ENCODE data around the gene MAP4K2.

Gene MAP4K2

DNA sequence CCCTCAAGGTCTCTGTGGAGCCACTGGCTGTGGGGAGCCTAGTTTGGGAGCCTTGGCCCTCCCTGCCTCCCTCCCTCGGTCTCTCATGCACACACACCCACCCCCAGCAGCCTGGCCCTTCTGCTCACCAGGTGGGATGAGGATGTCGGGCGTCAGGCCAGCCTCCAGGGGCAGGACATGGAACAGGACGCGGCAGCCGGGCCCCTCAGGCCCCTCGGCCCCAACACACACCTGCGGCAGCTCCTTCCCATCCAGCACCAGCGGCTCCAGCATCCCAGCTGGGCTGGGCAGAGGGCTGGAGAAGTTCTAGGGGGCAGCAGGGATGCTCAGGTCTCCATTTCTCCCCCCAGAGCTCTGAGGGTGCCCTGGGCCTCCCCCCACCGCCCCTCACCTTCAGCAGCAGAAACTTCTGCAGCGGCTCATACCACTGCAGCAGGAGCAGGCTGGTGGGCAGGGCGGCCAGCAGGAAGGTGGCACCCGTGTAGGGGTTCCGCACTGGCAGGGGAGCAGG lies 11.2 kb downstream of the MAP4K2 start:
- no peak for DNase-seq (ENCODE audit: low spot score)

DNA sequence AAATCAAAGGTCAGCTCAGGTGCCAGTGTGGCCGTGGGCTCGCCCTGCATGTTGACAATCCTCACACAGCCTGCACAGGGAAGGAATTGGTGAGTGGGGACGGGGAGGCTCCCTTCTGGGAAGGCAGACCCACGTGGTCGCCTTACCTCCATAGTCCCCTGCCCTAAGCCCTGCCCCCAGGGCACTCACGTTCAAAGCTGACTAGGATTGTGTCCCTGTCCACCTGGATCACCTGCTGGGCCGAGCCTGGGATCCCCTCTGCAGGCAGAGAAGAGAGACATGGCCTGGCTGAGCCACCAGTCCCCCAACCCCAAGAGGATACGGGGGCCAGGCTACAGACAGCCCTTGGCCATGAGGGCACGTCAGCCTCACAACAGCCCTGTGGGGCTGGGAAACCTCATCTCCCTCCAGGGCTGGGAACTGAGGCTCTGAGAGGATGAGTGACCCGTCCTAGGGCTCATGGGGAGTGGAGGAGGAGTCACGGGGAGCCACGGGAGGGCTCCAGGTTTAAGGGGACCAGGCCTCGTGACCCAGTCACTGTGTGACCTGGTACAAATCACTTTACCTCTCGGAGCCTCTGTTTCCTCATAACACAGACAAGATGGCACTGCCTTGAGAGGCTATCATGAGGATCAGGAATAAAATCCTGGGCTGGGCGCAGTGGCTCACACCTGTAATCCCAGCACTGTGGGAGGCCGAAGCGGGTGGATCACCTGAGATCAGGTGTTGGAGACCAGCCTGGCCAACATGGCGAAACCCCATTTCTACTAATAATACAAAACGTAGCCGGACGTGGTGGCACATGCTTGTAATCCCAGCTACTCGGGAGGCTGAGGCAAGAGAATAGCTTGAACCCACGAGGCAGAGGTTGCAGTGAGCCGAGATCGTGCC lies 12.6 kb downstream of the MAP4K2 start:
- no peak for DNase-seq (ENCODE audit: low spot score)

DNA sequence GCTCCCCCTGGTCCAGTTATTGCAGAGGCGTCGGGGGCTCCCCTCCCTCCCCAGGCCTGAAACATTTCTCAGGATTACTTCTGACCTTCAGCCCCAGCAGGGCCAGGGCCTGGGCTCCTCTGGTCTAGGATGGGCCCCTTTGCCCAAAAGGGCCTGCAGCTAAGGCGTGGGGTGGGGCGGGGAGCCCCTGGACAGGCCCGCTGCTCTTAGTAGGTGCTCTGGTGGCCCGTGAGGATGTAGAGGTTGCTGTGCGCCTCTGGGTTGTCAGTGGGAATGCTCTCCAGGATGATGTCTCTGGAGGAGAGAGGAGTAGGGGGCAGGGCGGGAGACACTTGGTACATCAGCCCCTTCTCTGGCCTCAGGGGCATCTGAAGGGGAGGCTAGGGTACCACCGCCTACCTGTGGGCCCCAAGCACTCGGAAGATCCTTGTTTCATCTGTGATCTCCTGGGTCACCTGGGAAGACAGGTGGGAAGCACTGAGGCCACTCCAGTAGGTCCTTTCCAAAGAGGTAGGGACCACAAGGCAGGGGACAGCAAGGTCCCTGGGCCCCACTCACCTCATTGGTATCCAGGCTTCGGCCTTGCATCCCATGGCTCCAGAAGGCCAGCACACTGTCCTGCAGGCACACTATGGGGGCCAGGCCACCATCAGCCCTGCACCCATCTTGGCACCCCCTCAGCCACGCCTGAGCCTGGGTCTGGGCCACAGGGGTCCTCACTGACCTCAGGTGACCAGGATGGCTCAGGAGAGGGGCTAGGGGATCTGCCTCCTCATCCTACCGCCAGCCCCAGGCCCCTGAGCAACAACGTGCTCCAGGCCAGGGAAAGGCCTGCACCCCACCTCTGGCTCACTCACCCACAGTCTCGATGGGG lies 13.4 kb downstream of the MAP4K2 start:
- DNase-seq (ENCODE audit: low spot score), result no peak

DNA sequence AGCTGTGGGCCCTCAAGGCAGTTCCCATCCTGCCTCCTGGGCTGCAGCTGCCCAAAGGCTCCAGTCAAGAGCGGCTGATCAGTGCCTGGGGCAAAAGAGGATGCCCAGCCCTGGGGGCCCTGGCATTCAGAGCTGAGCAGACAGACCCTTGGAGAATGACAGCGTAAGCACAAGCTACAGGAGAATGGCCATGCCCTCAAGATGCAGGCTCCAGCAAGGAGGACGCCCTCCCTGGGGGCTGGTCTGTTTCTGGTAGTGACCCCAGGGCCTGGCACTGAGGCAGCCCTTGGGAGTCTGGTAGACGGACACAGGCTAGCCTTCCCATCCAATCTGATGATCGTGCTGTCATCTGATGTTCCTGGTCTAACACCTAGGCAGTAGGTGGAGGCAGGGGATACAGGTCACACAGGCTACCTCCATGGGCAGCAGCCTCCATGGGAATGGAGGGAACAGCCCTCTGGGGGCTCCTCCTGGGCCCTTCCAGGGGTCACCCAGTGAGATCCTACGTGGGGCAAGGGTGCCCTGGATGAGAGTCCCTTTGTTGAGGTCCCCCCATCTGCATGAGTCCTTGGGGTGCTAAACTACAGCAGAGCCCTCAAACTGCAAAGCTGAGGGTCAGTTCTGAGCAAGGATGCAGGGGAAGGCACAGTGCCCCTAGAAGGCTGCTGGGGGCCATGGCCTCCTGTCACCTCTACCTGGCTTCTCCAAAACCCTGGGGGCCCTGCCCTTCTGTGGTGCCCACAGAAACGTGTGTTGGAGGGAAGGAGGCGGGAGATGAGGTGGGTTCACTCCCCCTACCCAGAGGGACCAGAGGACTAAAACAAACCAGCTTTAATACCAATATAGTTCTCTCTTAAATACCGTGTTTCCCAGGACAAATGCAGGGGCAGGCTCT lies 14.4 kb downstream of the MAP4K2 start:
- no peak for DNase-seq (ENCODE audit: low spot score)

DNA sequence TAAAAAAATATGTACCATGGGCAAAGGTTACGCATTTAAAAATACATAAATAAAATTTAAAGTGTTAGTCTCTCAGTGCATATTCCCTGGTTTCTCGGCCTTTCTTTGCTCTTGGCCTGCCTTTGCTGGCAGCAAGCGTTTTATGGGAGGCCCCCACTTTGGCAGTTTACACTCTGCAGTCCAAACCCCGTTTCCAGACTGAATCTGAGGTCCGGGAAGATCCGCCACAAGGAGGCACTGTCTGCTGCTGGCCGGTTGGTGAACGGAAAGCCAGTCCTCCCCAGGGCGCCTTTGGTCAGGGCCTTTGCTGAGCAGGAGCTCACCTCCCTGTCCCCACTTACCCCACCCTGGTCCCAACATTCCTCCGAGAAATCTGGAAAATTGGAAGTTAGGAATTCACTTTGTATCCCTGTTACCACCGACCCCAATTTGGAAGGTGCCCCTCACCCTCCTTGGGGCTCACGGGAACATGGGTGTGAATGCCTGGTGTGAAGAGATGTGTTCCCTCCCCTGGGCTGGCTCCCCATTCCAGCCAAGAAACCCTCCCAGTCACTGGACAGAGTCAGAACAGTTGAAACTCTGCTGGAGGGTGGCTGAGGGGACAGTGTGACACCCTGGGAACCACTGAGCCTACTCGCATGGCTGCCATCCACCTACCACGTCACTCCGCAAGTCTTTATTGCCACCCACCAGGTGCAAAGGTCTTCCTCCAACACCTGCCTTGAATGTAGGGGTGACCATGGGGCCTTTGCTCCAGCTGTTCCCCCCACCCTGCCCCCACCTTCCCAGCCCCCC lies 15.3 kb downstream of the MAP4K2 start:
- no peak for DNase-seq (ENCODE audit: low spot score)

DNA sequence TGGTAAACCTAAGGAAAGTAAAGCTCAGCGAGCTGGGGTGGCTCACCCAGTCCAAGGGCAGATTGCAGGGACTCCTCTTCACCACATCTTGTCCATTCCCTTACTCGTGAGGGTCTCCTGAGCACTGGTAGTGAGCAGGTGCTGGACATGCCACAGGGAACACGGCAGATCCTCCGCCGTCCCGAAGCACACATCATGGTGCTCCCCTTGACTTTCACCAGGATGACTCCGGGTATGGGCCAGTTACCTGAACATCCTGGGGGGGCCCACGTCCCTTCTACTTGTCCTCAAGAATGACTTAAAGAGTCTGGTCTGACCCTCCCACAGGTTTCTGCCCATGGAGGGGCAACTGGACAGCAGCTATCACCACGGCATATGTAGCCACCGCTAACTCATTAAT lies 16.7 kb downstream of the MAP4K2 start:
- DNase-seq (ENCODE audit: low spot score), result no peak

DNA sequence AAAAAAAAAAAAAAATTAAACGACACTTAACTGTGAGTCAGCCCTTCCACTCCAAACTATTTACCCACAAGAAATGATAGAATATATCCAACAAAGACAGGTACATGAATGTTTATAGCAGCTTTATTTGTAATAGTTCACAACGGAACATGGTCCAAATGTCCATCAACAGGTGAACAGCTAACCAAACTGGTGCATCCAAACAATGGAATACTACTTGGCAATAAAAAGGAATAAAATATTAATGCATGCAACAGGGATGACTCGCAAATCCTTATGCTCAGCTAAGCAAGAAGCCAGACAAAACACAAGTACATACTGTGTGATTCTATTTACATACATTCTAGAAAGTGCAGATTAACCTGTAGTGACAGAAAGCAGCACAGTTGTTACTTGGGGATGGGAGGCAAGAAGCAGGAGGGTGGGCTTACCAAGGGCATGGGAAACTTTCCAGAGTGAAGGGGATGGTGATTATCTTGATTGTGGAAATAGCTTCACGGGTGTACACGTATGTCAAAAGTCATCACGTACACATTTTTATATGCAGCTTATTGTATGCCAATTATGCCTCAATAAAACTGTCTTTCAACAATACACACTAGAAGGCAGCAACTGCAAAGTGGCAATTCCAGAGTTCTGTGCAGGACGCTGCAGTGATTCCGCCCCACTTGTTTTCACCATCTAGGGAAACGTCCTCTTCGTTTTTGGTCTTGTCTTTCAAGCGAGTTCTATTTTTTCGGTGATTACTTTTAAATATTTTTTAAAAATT lies 18.0 kb downstream of the MAP4K2 start:
- DNase-seq (ENCODE audit: low spot score), result no peak

DNA sequence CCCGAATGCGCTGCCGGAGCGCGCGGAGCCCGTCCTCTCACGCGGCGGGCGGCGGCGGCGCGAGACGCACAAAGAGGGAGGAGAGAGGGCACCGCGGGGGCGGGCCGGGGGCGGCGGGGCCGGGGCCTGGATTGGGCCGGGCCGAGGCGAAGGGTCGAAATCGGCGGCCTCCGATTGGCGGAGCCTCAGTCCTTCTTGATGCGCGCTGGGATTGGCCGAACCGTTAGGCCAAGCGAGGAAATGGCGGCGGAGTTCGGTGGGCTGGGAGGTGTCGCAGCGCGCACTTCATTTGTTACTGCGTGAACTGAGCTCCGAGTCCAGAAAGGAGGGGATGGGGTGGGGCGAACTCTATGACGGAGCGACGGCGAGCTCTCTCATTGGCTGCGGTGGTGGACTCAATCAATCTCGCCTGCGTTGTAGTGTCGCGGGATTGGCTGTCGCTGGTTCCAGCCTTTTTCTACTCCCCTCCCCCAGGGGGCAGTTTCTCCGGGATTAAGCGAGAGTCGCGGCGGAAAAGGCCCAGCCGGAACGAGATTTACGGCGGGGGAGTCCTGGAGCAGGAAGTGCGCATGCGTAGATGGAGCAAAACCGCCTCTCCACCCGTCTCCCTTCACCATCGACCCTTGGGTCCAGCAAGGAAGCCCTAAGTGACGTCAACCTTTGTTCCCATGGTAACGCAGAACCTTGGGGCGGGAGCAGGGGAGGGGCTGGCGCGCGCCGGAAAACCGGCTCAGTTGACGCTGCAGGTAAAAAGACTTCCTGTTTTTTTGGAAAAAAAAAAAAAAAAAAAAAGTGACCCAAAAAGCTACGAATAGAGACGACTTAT lies 24.3 kb downstream of the MAP4K2 start, which contains the start of gene SF1:
SF1 (minus strand) TSS at position 70 of the 826 bp plus-strand sequence. CDS start 150 bp downstream, outside the sequence.
- peak; percentile 100 for DNase-seq (ENCODE audit: low spot score)

DNA sequence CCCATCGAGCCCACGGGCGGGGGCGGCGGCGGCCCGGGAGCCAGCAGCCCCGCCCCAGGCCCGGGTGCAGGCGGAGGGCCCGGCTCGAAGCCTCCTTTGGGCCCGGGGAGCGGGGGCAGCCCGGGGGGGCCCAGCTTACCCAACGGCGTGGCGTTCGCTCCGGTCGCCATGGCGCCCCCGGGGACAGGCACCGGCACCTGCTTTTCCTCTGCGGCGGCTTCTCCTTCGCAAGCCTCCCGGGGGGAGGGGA lies 24.9 kb downstream of the MAP4K2 start:
- DNase-seq (ENCODE audit: low spot score), result no peak

DNA sequence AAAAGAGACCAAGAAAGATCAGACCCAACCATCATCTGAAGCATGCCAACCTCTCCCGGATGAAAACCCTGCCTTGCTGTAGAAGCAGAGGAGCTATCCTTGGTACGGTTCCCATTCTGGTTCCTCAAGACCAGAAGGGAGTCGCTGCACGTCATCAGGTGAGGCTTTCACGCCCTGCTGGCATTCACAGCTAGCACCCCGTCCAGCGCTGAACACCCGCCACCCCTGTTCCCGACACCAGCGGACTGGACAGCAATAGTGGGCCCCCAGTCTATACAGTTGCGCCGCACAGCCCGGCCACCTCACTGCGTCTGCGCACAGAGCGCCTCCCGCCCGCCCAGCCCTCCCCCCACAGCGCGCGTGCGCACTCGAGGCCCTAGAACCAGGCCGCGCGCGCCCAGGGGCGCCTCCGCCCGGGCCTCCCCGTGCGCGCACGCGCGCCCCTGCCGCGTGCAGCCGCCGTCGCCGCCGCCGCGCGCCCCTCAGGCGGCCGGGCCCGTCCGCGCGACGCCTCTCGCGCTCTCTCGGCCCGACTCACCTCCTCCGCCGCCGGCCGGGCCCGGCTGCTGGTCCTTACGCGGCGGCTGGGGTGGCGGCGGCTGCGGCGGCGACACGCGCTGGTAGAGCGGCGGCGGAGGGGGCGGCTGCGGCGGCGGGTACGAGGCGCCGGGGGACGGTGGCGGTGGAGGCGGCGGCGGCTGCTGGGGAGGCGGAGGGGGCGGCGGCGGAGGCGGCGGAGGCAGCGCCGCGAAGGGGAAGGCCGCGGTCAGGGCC lies 25.4 kb downstream of the MAP4K2 start:
- DNase-seq (ENCODE audit: low spot score), result peak; percentile 85

DNA sequence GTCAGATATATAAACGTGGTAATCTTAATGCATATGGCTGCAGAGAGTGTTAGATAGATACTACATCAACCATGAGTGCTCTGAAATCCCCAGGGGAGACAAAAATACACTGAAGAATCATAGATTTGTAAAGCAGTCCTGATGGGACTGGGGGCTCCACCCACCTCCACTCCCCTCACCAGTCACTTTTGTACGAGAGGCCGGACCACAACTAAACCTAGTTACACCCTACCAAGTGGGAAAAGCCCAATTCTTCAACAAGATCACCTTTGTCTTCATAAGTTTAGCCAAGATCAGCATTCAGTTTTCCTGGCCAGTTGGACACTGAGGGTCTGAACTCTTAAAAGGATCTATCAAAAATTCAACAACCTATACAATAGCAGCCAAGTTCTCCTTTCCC lies 26.1 kb downstream of the MAP4K2 start:
- DNase-seq (ENCODE audit: low spot score), result no peak

DNA sequence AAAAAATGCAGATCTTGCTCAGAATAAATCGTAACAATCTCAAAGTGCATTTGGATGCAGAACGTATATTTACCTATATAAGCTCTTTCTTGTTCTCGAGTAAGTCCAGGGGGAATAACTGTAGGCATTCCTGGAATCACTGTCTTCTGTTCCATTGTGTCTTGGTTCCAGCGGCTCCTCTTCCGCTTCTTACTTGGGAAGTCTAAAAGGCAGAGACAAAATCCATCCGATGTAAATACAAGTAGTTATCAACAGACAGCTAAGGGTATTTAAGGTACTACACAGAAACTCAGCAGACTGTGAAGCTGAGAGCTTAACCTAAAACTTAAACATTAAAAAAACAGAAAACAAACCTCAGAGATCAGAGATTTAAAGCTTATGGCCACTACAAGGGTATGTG lies 26.6 kb downstream of the MAP4K2 start:
- no peak for DNase-seq (ENCODE audit: low spot score)

DNA sequence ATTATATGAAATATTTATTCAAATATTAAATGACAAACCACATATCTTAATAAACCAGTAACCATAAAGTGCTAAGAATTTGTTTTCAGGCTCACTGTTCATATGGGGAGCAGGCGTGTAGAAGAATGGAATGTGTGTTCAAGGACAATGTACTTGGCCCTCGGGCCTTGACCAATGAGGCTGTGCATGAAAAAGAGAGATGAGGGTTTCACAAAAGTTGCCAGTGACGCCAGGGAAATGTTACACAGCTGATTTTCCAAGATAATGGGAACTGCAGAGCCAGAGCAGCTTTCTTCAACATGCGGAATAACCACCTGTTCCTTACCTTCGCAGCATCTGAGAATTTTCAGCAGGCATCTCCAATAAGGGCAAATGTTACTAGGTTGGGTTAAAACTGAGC lies 28.9 kb downstream of the MAP4K2 start:
- no peak for DNase-seq (ENCODE audit: low spot score)

DNA sequence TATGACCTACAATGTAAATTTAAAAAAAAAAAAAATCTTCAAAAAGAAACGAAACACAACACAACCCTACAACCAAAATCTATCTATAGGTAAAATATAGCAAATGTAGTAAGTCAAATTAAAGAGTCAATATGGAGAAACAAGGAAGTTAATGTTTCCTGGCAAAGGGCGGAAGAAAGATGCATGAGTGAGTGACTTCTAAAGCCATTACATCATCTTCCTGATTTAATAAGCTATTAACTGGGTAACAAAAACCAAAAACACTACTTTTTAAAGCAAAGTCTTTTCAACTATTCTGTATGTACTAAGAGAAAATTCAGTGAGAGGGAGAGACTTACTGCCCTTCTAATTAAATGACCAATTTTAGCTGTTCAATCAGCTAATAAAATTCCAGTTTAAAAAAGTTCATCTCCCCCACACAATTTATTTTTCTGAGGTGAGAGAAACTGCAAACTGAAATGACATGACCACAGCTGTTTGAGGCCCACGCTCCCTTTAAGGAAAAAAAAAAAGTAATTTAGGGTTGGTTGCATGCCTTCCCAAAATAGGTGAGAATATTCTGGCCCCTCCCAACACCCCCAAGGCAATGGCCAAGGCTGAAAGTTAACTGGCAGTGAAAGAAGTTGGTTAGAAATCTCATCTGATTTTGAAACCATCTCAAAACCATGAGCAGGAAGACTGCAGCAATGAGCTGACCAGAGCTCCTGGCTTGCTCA lies 30.6 kb downstream of the MAP4K2 start:
- no peak for DNase-seq (ENCODE audit: low spot score)

DNA sequence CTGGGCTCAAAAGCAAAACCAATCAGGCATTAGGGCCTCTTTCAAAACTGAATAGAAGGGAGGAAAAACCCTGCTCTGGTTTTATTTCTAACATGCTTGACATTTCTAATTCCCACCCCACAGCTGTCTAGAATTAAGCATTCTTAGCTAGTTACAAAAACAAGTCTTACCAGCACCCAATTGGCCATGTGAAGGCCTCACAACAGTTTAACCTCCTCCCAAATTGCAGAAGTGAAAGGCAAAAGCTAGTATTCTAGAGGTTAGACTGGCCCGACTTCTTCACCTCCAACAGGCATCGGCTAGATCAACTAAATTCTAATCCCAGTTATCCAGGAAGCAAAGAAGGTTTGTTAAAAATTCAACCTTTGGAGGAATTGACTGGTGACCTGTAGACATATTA lies 31.2 kb downstream of the MAP4K2 start:
- DNase-seq (ENCODE audit: low spot score), result no peak

DNA sequence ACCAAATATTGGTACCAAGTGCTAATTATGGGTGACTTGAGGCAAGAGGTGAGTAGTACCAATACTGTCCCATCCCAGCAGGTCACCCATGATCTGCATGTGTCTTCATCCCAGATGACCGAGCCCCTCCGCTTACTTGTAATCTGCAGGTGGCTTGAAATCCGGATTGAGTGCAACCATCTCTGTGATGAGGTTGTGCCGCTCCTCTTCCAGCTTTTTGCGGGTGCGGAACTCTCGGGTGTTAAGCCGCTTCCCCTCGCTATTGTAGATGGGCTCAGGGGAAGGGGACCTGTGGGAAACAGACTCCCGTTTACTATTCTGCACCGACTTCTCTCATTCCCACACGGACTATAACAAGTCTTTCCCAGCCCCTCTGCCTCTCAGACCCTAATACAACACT lies 32.9 kb downstream of the MAP4K2 start:
- no peak for DNase-seq (ENCODE audit: low spot score)

DNA sequence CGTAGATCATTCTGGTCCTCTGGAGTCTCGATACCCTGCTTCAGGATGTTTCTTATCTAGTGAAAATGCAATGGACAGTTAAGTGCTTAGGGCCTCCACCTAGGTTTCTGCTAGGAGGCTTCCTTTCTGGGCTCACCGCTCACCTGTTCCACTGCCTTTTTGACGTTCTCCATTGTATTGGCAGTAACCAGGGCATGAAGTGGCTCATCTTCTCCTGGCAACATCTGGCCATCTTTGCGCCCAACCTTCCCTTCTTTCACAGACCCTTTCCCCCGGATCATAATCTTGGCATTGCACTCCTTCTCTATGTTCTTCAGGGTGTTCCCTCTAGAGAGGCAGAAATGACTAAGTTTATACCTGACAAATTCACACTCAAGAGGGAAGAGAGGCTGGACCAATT lies 33.7 kb downstream of the MAP4K2 start:
- DNase-seq (ENCODE audit: low spot score), result no peak

DNA sequence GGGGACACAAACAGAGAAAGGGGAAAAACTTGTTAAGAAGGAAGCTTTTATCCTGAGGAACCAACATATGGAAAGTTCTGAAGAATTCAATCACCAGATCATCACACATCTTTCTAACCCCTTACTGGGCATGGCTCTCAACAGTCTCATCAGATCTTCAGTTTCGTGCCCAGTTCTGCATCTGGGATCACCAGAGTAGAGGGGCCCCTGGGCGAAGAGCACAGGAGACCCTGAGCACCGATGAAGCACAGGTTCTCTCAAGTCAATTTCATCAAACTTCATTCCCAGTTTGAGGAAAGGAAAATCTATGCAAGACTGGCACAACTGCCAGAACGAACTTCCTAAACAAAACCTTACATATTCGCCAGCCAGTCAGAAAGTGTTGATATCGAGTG lies 34.7 kb downstream of the MAP4K2 start:
- DNase-seq (ENCODE audit: low spot score), result no peak
